B cell (primary cell): ENCODE data around the gene C1orf116. TPM values are rescaled to one million over a fixed set of nuclear protein-coding genes. Genes with fewer than 3 reads are reported as not detected.

Source experiments
- ATAC-seq: fragments of 200-7000 bp; cut with Tn5 transposase; one replicate; pipeline ENCODE4 v1.10.0; 2021; ENCODE audit warnings: low read depth, mild to moderate bottlenecking, moderate number of reproducible peaks, moderate library complexity
- CTCF ChIA-PET: fragments of 350-600 bp; sonication (Branson Sonifier 250); formaldehyde crosslinking; loops from one replicate; lab custom pipeline; 2021; ENCODE audit warnings: antibody characterized with exemption, inconsistent platforms; lab: Charles Lee
- POLR2A ChIA-PET: fragments of 350-600 bp; sonication (Branson Sonifier 250); formaldehyde crosslinking; loops from one replicate; lab custom pipeline; 2021; ENCODE audit warnings: antibody characterized with exemption; lab: Charles Lee
- DNase-seq: peaks from one replicate; pipeline ENCODE4 v3.0.0; 2013
- H2AFZ ChIP-seq: 2 replicates; pipeline ENCODE4 v1.6.1; 2012; ENCODE audit warnings: mild to moderate bottlenecking, low read depth, low read length; ENCODE audit not compliant: insufficient read depth, poor library complexity, severe bottlenecking
- H3K27ac ChIP-seq, 2 donors: 1 replicate in 1 of 2; 2 replicates in 1 of 2; pipeline ENCODE4 v1.5.1; 2012 to 2013; ENCODE audit warnings: low read length in 2 of 2, mild to moderate bottlenecking in 2 of 2, moderate library complexity in 1 of 2
- H3K27me3 ChIP-seq, 4 experiments: fragments of 200-600 bp in 1 of 4; sonication (generic) in 1 of 4; replicated peaks in 1 of 4; 1 replicate in 2 of 4; 2 replicates in 2 of 4; pipeline versions ENCODE4 v1.6.1 to v1.7.0; 2013 to 2016; ENCODE audit warnings: low read length in 3 of 4, mild to moderate bottlenecking in 2 of 4, mixed read lengths in 1 of 4, moderate library complexity in 1 of 4; ENCODE audit not compliant: insufficient read depth in 4 of 4, control insufficient read depth in 3 of 4; ENCODE audit errors: control extremely low read depth in 1 of 4
- H3K36me3 ChIP-seq, 2 experiments: replicated peaks in 1 of 2; 1 replicate in 1 of 2; 2 replicates in 1 of 2; pipeline versions ENCODE4 v1.6.1 to v1.7.1; 2013; ENCODE audit warnings: low read length in 1 of 2; ENCODE audit not compliant: insufficient read depth in 2 of 2, control insufficient read depth in 1 of 2; ENCODE audit errors: control extremely low read depth in 1 of 2, extremely low read depth in 1 of 2
- H3K4me1 ChIP-seq, 2 donors: fragments of 200-600 bp in 1 of 2; sonication (generic) in 1 of 2; 1 replicate in 1 of 2; 2 replicates in 1 of 2; pipeline versions ENCODE4 v1.5.1 to v1.6.1; 2013 to 2017; ENCODE audit warnings: low read length in 2 of 2; ENCODE audit not compliant: control insufficient read depth in 2 of 2, insufficient read depth in 2 of 2
- H3K4me2 ChIP-seq: replicated peaks from 2 replicates; pipeline ENCODE3; 2012; ENCODE audit warnings: mild to moderate bottlenecking, low read depth, low read length; ENCODE audit not compliant: poor library complexity, severe bottlenecking
- H3K4me3 ChIP-seq, 5 experiments: fragments of 200-600 bp in 1 of 5; sonication (generic) in 1 of 5; 1 replicate in 3 of 5; 2 replicates in 2 of 5; pipeline versions ENCODE4 v1.5.1 to v1.7.0; 2011 to 2016; ENCODE audit warnings: low read length in 4 of 5, mild to moderate bottlenecking in 4 of 5, low read depth in 2 of 5, control low read depth in 1 of 5, moderate library complexity in 1 of 5; ENCODE audit not compliant: insufficient read depth in 1 of 5; ENCODE audit errors: control extremely low read depth in 1 of 5, extremely low read depth in 1 of 5
- H3K79me2 ChIP-seq: fragments of 200-600 bp; sonication (generic); one replicate; pipeline ENCODE4 v1.6.0; 2016; ENCODE audit warnings: low read length; ENCODE audit not compliant: control insufficient read depth, insufficient read depth
- H3K9ac ChIP-seq: fragments of 200-600 bp; sonication (generic); 2 replicates; pipeline ENCODE4 v1.6.1; 2017; ENCODE audit warnings: mild to moderate bottlenecking, low read length, moderate library complexity
- H3K9me3 ChIP-seq, 3 donors: one replicate each; pipeline versions ENCODE4 v1.6.1 to v1.7.1; 2013; ENCODE audit warnings: low read length in 2 of 3; ENCODE audit not compliant: control insufficient read depth in 2 of 3, insufficient read depth in 1 of 3; ENCODE audit errors: control extremely low read depth in 1 of 3
- H4K20me1 ChIP-seq: 2 replicates; pipeline ENCODE4 v1.6.0; 2012; ENCODE audit warnings: mild to moderate bottlenecking, low read length; ENCODE audit not compliant: insufficient read depth, control insufficient read depth, poor library complexity, severe bottlenecking
- H3K27ac Mint-ChIP-seq: one replicate; pipeline ENCODE4 v1.8.0; 2021; ENCODE audit warnings: mixed read lengths
- H3K27me3 Mint-ChIP-seq: one replicate; pipeline ENCODE4 v1.8.0; 2021; ENCODE audit warnings: mixed read lengths
- H3K4me1 Mint-ChIP-seq: one replicate; pipeline ENCODE4 v1.8.0; 2021; ENCODE audit warnings: mixed read lengths
- H3K4me3 Mint-ChIP-seq: one replicate; pipeline ENCODE4 v1.8.0; 2021; ENCODE audit warnings: mixed read lengths
- H3K9me3 Mint-ChIP-seq: one replicate; pipeline ENCODE4 v1.8.0; 2022; ENCODE audit warnings: mixed read lengths; ENCODE audit not compliant: insufficient read depth
- CTCF ChIP-seq: fragments of 200-600 bp; IDR thresholded peaks from one replicate; pipeline ENCODE4 v1.8.0; 2022; ENCODE audit warnings: antibody characterized with exemption, mild to moderate bottlenecking
- EZH2 ChIP-seq: IDR thresholded peaks from 2 replicates; pipeline ENCODE4 v1.6.1; 2012; ENCODE audit warnings: borderline replicate concordance, low read depth, mild to moderate bottlenecking, moderate library complexity, low read length; ENCODE audit not compliant: insufficient read depth, poor library complexity, severe bottlenecking
- WGBS: methylation state at CpG from one replicate; pipeline ENCODE4 v1.1.5; 2013; ENCODE audit warnings: missing lambda C conversion rate; ENCODE audit not compliant: insufficient coverage; 5-methylcytosine and 5-hydroxymethylcytosine counted together
- intact Hi-C: fragments of 100-400 bp; cut with micrococcal nuclease; formaldehyde crosslinking; loops from one replicate; pipeline ENCODE4 v1.10.0; 2022
- polyA plus RNA-seq: library from polyadenylated mRNA; depleted of rRNA; stranded (reverse); fragments of >200 nt; gene quantifications from 2 replicates; pipeline ENCODE4 v1.2.3, GENCODE V29; 2012
- total RNA-seq, 2 donors: library from RNA; stranded (reverse); fragments of 120-200 nt in 1 of 2; gene quantifications; 1 replicate in 1 of 2; 2 replicates in 1 of 2; pipeline versions ENCODE4 v1.2.3 to v1.2.4, GENCODE V29; 2013 to 2022

Gene C1orf116
- total and polyA plus RNA-seq, 2 donors (not counting 1 experiment from before 2014, with no cell fraction given), result 0.09 TPM; not detected in 1

- H2AFZ ChIP-seq, result no peak overlapping the region
- TF ChIP-seq EZH2 (no peak), CTCF (no peak)
- ChIA-PET POLR2A (no interaction called here), CTCF (interaction anchor here (0.9 to 3.2 kb wide), 3 partner anchors 10 to 360 kb away, joined by 3 to 26 read pairs (median 5); no protein-coding TSS in a partner anchor)
- no peak overlapping the region for H3K9ac ChIP-seq
- DNase-seq (no peak), ATAC-seq (no peak)
- Mint-ChIP-seq H3K27ac (no peak overlapping the region), H3K4me3 (no peak overlapping the region), H3K27me3 (peaks cover 37% of the 10 kb centered on the region), H3K4me1 (no peaks in the 10 kb centered on the region), H3K9me3 (no peaks in the 10 kb centered on the region)
- no peak overlapping the region for H3K27ac ChIP-seq
- no peaks in the 10 kb centered on the region for H4K20me1 ChIP-seq
- H3K36me3 ChIP-seq, result no peaks in the 10 kb centered on the region
- no peaks in the 10 kb centered on the region for H3K79me2 ChIP-seq
- no peaks in the 10 kb centered on the region for H3K4me1 ChIP-seq
- no peak overlapping the region for H3K4me2 ChIP-seq
- H3K4me3 ChIP-seq, result no peak overlapping the region
- intact Hi-C loops, result no loop called here
- H3K9me3 ChIP-seq, result no peaks in the 10 kb centered on the region
- peaks cover 0 to 3% (median 0%) of the 10 kb centered on the region in 4 experiments for H3K27me3 ChIP-seq
Measured at GRCh38 chr1:206992790-206993189, 39.8 kb downstream of the C1orf116 start.

- no peak overlapping the region for H3K27ac Mint-ChIP-seq
- peaks cover 31% of the 10 kb centered on the region for H3K27me3 Mint-ChIP-seq
- Histone ChIP-seq H3K4me2 (no peak overlapping the region), H2AFZ (no peak overlapping the region), H3K27me3 (peaks cover 0 to 4% (median 2%) of the 10 kb centered on the region in 4 experiments), H3K27ac (no peak overlapping the region), H3K36me3 (no peaks in the 10 kb centered on the region), H3K4me1 (no peaks in the 10 kb centered on the region), H3K79me2 (no peaks in the 10 kb centered on the region), H3K9me3 (no peaks in the 10 kb centered on the region), H3K4me3 (no peak overlapping the region), H4K20me1 (no peaks in the 10 kb centered on the region), H3K9ac (no peak overlapping the region)
- no peak for DNase-seq
- no CpG with 5 or more reads among the region's 1 CpG for WGBS
- H3K4me1 Mint-ChIP-seq, result no peaks in the 10 kb centered on the region
- ChIA-PET POLR2A (no interaction called here), CTCF (interaction anchor here (1.0 to 1.8 kb wide), 3 partner anchors 180 to 354 kb away, joined by 3 to 5 read pairs (median 3); no protein-coding TSS in a partner anchor)
- H3K9me3 Mint-ChIP-seq, result no peaks in the 10 kb centered on the region
- no peak for TF ChIP-seq EZH2
- ATAC-seq, result no peak
- no peak overlapping the region for H3K4me3 Mint-ChIP-seq
- intact Hi-C loops, result loop anchor here (10.0 kb wide), 1 partner anchor 493 kb away; no protein-coding TSS in a partner anchor
Measured at GRCh38 chr1:206987873-206988272, 44.7 kb downstream of the C1orf116 start.
